SJSA1 (cell line): ENCODE data around the gene LGMN. TPM values are rescaled to one million over a fixed set of nuclear protein-coding genes. Genes with fewer than 3 reads are reported as not detected.

ENCODE experiments used
- DNase-seq, 2 experiments: peaks; one replicate each; pipeline ENCODE4 v3.0.0-alpha.2; 2015 to 2020; ENCODE audit warnings: low spot score in 2 of 2, low read depth in 1 of 2
- H3K27ac ChIP-seq: fragments of 250-450 bp; sonication (Bioruptor Pico); 2 replicates; pipeline ENCODE4 v1.5.1; 2020; ENCODE audit warnings: mild to moderate bottlenecking, moderate library complexity
- H3K27me3 ChIP-seq: fragments of 250-450 bp; sonication (Bioruptor Pico); replicated peaks from 2 replicates; pipeline ENCODE4 v1.5.1; 2020; ENCODE audit warnings: mild to moderate bottlenecking, moderate library complexity
- H3K36me3 ChIP-seq: fragments of 250-450 bp; sonication (Bioruptor Pico); 2 replicates; pipeline ENCODE4 v1.5.1; 2020; ENCODE audit warnings: mild to moderate bottlenecking
- H3K4me1 ChIP-seq: fragments of 250-450 bp; sonication (Bioruptor Pico); replicated peaks from 2 replicates; pipeline ENCODE4 v1.6.1; 2021; ENCODE audit warnings: mild to moderate bottlenecking
- H3K4me3 ChIP-seq: fragments of 250-450 bp; sonication (Bioruptor Pico); 2 replicates; pipeline ENCODE4 v1.5.1; 2020; ENCODE audit warnings: mild to moderate bottlenecking
- H3K9me3 ChIP-seq: fragments of 250-450 bp; sonication (Bioruptor Pico); replicated peaks from 2 replicates; pipeline ENCODE4 v1.5.1; 2020; ENCODE audit warnings: mild to moderate bottlenecking
- total RNA-seq: library from RNA; depleted of rRNA; stranded (reverse); fragments of >200 nt; shearing (Covaris generic); gene quantifications from 2 replicates; pipeline ENCODE4 v1.2.3, GENCODE V29; 2014; rRNA removed

LGMN gene
- total RNA-seq, 1 experiment from 2014 or later = 156 TPM

GRCh38 chr14:92659765-92660561, 88.5 kb downstream of the LGMN start:
- no peak overlapping the region for H3K4me3 ChIP-seq
- no peak overlapping the region for H3K27ac ChIP-seq
- H3K36me3 ChIP-seq = no peaks in the 10 kb centered on the region
- H3K4me1 ChIP-seq = no peaks in the 10 kb centered on the region
- no peaks in the 10 kb centered on the region for H3K9me3 ChIP-seq
- no peak for DNase-seq
- H3K27me3 ChIP-seq = no peaks in the 10 kb centered on the region

GRCh38 chr14:92658684-92659083, 89.7 kb downstream of the LGMN start:
- Histone ChIP-seq H3K36me3 (no peaks in the 10 kb centered on the region), H3K27ac (no peak overlapping the region), H3K4me1 (no peaks in the 10 kb centered on the region), H3K27me3 (no peaks in the 10 kb centered on the region), H3K4me3 (no peak overlapping the region), H3K9me3 (no peaks in the 10 kb centered on the region)
- DNase-seq = no peak

GRCh38 chr14:92658160-92658559, 90.3 kb downstream of the LGMN start:
- Histone ChIP-seq H3K4me3 (no peak overlapping the region), H3K27ac (no peak overlapping the region), H3K27me3 (no peaks in the 10 kb centered on the region), H3K9me3 (no peaks in the 10 kb centered on the region), H3K36me3 (no peaks in the 10 kb centered on the region), H3K4me1 (no peaks in the 10 kb centered on the region)
- no peak for DNase-seq

- Histone ChIP-seq H3K9me3 (no peaks in the 10 kb centered on the region), H3K4me1 (no peaks in the 10 kb centered on the region), H3K27ac (no peak overlapping the region), H3K36me3 (no peaks in the 10 kb centered on the region), H3K4me3 (no peak overlapping the region), H3K27me3 (no peaks in the 10 kb centered on the region)
- DNase-seq = no peak
Observed at GRCh38 chr14:92657457-92658142, 90.8 kb downstream of the LGMN start.

GRCh38 chr14:92656306-92657081, 91.9 kb downstream of the LGMN start:
- Histone ChIP-seq H3K36me3 (no peaks in the 10 kb centered on the region), H3K4me3 (no peak overlapping the region), H3K9me3 (no peaks in the 10 kb centered on the region), H3K27ac (no peak overlapping the region), H3K4me1 (no peaks in the 10 kb centered on the region), H3K27me3 (no peaks in the 10 kb centered on the region)
- DNase-seq = no peak

- Histone ChIP-seq H3K4me1 (no peaks in the 10 kb centered on the region), H3K27ac (no peak overlapping the region), H3K9me3 (no peaks in the 10 kb centered on the region), H3K36me3 (no peaks in the 10 kb centered on the region), H3K4me3 (no peak overlapping the region), H3K27me3 (no peaks in the 10 kb centered on the region)
- no peak for DNase-seq
Observed at GRCh38 chr14:92655419-92656201, 92.8 kb downstream of the LGMN start.

GRCh38 chr14:92654239-92654901, 94.1 kb downstream of the LGMN start:
- Histone ChIP-seq H3K4me1 (no peaks in the 10 kb centered on the region), H3K27ac (no peak overlapping the region), H3K27me3 (no peaks in the 10 kb centered on the region), H3K4me3 (no peak overlapping the region), H3K36me3 (no peaks in the 10 kb centered on the region), H3K9me3 (no peaks in the 10 kb centered on the region)
- no peak for DNase-seq

Other genes starting within 250 kb of the LGMN start
- gene RIN3, start 234.8 kb downstream of the LGMN start, total RNA-seq = 0.38 and 0.55 TPM in 2 replicates
- 22.7 and 32.7 TPM in 2 replicates for gene GOLGA5, start 45.7 kb upstream of the LGMN start, total RNA-seq
- gene CHGA, start 174.5 kb upstream of the LGMN start, total RNA-seq = not detected in 2 replicates